Activated CD8-positive, alpha-beta memory T cell treated with anti-CD3 and anti-CD28 coated beads for 48 hours (primary cell): Measurements from ENCODE around the gene C2CD2L.
"Not testable (repeated sequence)": the region's sequence is repeated elsewhere in the genome, so short reads cannot be mapped to it uniquely, and the experiment has no call there.

Experiments
- DNase-seq, 3 experiments: peaks; one replicate each; pipeline ENCODE4 v3.0.0-alpha.2; 2020; ENCODE audit warnings: low read depth in 2 of 3, low spot score in 2 of 3

The C2CD2L gene

GRCh38 chr11:119113716-119114115 is 6.6 kb downstream of the C2CD2L start:
- no peak for DNase-seq

- DNase-seq = no peak
Measured at GRCh38 chr11:119114351-119114750, 7.2 kb downstream of the C2CD2L start.

GRCh38 chr11:119115484-119116234 is 8.5 kb downstream of the C2CD2L start:
- no peak for DNase-seq

- DNase-seq = no peak
Measured at GRCh38 chr11:119116235-119116594, 9.1 kb downstream of the C2CD2L start.

- DNase-seq = no peak
Measured at GRCh38 chr11:119116601-119117000, 9.5 kb downstream of the C2CD2L start.

DNA sequence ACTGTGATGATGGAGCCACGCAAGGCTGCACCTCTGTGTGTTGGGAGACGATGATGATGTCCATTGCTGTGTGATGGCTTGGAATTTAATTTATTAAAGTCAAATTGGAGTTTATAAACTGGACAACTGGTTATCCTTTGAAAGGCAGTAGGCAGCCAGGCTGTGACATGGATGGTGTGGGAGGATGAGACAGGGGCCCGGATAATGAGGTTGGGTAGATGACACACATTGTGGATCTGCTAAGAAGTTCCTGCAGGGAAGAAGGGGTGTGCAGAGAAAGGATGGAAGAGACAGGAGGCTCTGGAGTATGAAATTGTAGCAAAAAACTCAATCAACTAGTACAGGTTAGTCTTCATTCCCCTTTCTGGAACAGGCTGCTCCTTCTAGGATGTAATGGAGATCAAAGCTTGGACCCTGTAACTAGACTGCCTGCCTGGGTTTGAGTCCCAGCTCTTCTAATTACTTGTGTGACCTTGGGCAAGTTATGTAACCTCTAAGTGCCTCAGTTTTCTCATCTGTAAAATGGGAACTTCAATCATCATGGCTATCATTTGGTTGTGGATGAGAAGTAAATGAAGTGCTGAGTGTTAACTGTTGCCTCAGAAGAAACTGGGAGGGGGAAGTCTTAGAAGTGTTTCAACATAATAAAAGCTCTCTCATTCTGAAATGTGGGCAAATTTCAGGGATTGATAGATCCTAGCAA is 10.0 kb downstream of the C2CD2L start:
- DNase-seq = no peak

GRCh38 chr11:119118227-119118626 is 11.1 kb downstream of the C2CD2L start:
- DNase-seq = no peak

DNA sequence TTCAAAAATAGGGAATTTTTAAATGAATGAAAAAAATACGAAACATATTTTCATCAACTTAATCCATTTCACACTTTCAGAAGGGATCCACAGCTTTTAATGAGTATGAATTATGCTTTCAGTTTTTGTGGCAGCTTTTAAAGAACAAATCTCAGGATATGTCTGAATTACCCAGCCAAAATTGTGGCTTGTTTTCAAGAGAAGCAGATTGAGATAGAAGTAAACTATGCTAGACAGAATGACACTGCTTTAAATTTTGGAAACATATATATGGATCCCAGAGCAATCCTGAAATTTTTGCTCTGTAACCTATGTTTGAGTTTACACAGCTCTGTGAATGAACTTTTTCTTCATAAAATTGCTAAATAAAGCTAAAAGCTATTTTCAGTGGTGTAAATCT is 11.8 kb downstream of the C2CD2L start:
- no peak for DNase-seq

- DNase-seq = no peak
Measured at GRCh38 chr11:119120639-119121007, 13.5 kb downstream of the C2CD2L start.

- DNase-seq = peak; percentile 96 to 100 (median 97)
Measured at GRCh38 chr11:119121008-119121810, 14.1 kb downstream of the C2CD2L start, which contains the start of gene HINFP. Gene HINFP, plus strand, starts transcription at chr11:119121580. Its CDS starts 5,365 bp downstream, at chr11:119126945.

GRCh38 chr11:119121811-119122124 is 14.6 kb downstream of the C2CD2L start:
- DNase-seq = no peak

GRCh38 chr11:119125821-119126220 is 18.7 kb downstream of the C2CD2L start:
- DNase-seq = no peak

DNA sequence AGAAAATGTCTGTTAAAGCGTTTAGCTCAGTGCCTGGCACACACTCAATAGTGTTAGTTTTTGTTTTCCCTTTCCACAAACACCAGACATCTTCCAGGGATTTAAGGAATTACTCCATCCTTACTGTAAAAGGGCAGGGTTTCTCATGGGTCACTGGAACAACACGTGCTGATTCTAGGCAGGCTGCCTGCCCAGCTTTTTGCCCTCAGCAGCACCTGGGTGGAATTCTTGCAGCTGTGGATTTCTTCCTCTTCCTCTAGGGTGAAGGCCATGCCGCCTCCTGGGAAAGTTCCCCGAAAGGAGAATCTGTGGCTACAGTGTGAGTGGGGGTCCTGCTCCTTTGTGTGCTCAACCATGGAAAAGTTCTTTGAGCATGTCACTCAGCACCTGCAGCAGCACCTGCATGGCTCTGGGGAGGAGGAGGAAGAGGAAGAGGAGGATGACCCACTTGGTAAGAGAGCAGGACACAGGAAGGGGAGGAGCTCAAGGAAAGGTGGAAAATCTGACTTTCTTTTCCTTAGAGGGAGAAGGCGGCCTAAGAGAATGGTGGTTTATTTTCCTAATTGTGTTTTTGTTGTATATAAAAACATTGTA is 19.6 kb downstream of the C2CD2L start:
- no peak for DNase-seq

DNA sequence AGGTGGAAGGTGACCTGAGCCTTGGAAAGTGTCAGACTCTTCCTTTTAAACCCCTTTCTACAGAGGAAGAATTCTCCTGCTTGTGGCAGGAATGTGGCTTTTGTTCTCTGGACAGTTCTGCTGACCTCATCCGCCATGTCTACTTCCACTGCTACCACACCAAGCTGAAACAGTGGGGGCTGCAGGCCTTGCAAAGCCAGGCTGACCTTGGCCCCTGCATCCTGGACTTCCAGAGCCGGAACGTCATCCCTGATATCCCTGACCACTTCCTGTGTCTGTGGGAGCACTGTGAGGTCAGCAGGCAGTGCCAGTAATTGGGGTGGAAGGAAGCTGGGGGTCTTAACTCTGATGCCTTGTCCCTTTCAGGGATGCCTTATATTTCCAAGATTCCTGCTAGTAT is 23.5 kb downstream of the C2CD2L start:
- DNase-seq = no peak

GRCh38 chr11:119134389-119134978 is 27.3 kb downstream of the C2CD2L start:
- no peak for DNase-seq

GRCh38 chr11:119139276-119139675 is 32.1 kb downstream of the C2CD2L start:
- DNase-seq = not testable (repeated sequence)

GRCh38 chr11:119144825-119145486 is 37.8 kb downstream of the C2CD2L start:
- no peak for DNase-seq

DNA sequence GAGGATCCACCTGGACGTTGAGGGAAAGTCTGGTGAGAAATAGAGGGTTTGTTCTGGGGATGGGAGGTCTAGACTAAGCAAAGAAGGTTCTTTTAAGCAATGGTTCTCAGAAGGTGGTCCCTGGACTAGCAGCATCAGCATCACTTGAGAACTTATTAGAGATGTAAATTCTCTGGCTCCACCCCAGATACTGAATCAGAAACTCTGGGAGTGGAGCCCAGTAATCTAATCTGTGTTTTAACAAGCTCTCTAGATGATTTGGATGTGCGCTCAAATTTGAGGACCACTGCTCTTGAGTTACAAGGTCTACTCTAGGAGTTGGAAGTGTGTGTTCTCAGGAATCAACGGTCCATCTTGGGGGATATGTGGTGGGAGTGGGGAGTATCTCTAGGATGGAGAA is 38.4 kb downstream of the C2CD2L start:
- no peak for DNase-seq

DNA sequence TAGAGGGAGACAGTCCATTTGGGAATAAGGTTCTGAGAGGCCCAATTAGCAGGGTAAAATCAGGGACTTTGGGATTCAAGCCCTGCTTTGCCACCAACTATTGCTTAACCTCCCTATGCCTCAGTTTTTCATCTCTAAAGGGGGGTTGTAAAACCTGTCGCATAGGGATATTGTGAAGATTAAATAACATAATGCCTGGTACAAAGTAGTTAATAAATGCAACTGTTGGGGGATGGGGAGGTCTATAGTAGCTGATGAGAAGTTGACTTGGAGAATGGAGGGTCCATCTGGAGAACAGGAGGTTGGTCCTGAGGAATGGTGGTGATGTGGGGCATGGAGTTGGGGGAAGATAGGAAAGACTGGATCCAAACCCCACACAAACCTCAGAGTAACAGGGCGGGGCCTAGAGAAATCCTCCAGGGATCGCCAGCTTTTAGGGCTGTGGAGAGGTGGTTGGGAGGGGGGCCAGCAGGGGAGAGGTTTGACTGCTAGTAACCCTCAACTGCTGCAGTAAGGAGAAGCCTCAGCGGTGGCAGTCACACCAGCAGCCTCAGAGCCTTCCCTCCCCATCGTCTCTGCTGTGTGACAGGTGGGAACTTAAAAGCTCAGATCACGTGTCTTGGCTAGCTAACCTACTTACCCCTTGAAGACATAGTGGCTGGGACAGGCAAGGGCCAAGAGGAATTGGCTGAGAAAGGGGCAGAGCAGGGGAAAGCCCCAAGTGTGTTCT is 40.6 kb downstream of the C2CD2L start:
- DNase-seq = no peak

DNA sequence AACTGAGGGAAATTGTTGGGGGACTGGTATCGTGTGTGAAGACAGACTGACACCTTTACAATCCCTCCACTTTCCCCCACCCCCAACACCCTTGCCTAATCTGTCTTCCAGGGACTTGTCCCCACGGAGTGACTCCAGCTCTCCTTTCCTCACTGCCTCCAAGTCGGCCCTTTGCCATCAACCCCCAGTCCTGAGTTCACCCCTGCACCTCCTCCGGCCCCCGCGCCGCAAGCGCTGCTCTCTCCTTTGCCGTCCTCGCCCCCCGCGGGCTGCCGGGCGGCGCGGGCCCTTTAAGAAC is 41.5 kb downstream of the C2CD2L start:
- DNase-seq = no peak
